ENCODE measurements around the gene SERPINA5.

SERPINA5 gene

GRCh38 chr14:94570002-94570400, 11.2 kb upstream of the SERPINA5 start:
- ChIA-PET CTCF (no interaction called here), POLR2A (no interaction called here)
- no peak for TF ChIP-seq TSHZ1 (tag by site-specific recombination; IDR thresholded peaks at IDR 0.05; ENCODE audit: borderline replicate concordance)
- TF ChIP-seq ZBTB21 (tag by site-specific recombination; IDR thresholded peaks at IDR 0.05), result no peak
- TF ChIP-seq CTCF (tag by site-specific recombination; IDR thresholded peaks at IDR 0.05), result no peak
- TF ChIP-seq ZNF354C (tag by site-specific recombination; IDR thresholded peaks at IDR 0.05; ENCODE audit: borderline replicate concordance, low read depth), result no peak
- TF ChIP-seq ZNF174 (tag by site-specific recombination; IDR thresholded peaks at IDR 0.05), result no peak
- TF ChIP-seq ZSCAN5A (tag by site-specific recombination; IDR thresholded peaks at IDR 0.05), result no peak
- TF ChIP-seq YY1 (tag by site-specific recombination; IDR thresholded peaks at IDR 0.05), result no peak
- TF ChIP-seq TCF7L2 (IDR thresholded peaks at IDR 0.05; ENCODE audit: borderline replicate concordance, low read depth, low read length), result no peak
- TF ChIP-seq ZFP37 (tag by site-specific recombination; IDR thresholded peaks at IDR 0.05), result no peak
- no peak for TF ChIP-seq ZNF350 (tag by site-specific recombination; IDR thresholded peaks at IDR 0.05)
- no peak for TF ChIP-seq ZNF514 (tag by site-specific recombination; IDR thresholded peaks at IDR 0.05)
- TF ChIP-seq ZNF133 (tag by site-specific recombination; IDR thresholded peaks at IDR 0.05), result no peak
- TF ChIP-seq RBAK (tag by site-specific recombination; IDR thresholded peaks at IDR 0.05), result no peak
- TF ChIP-seq ZBTB17 (tag by site-specific recombination; IDR thresholded peaks at IDR 0.05), result no peak
- TF ChIP-seq ZNF621 (tag by site-specific recombination; IDR thresholded peaks at IDR 0.05), result no peak
- no peak for TF ChIP-seq ZNF658 (tag by site-specific recombination; IDR thresholded peaks at IDR 0.05)
- H3K4me3 ChIP-seq (ENCODE audit: low read depth, low read length), result no peak overlapping the region
- H3K27ac ChIP-seq (ENCODE audit: extremely low read depth, low read depth, low read length), result no peak overlapping the region
- no peaks in the 10 kb centered on the region for H3K9me3 ChIP-seq (ENCODE audit: control insufficient read depth, insufficient read depth, low read depth, low read length)
- H3K4me1 ChIP-seq (ENCODE audit: control insufficient read depth, insufficient read depth, low read length), result no peaks in the 10 kb centered on the region
- H3K36me3 ChIP-seq (ENCODE audit: control insufficient read depth in 2 of 2, insufficient read depth in 1 of 2, low read length in 2 of 2), result no peaks in the 10 kb centered on the region

- Histone ChIP-seq H3K27ac (ENCODE audit: extremely low read depth, low read depth, low read length) (no peak overlapping the region), H3K36me3 (ENCODE audit: control insufficient read depth in 2 of 2, insufficient read depth in 1 of 2, low read length in 2 of 2) (no peaks in the 10 kb centered on the region), H3K9me3 (ENCODE audit: control insufficient read depth, insufficient read depth, low read depth, low read length) (no peaks in the 10 kb centered on the region), H3K4me1 (ENCODE audit: control insufficient read depth, insufficient read depth, low read length) (no peaks in the 10 kb centered on the region), H3K4me3 (ENCODE audit: low read depth, low read length) (no peak overlapping the region)
- TF ChIP-seq ZEB2 (tag by site-specific recombination; IDR thresholded peaks at IDR 0.05), result no peak
- TF ChIP-seq SP2 (tag by site-specific recombination; IDR thresholded peaks at IDR 0.05), result no peak
- no peak for TF ChIP-seq ZNF548 (tag by site-specific recombination; IDR thresholded peaks at IDR 0.05)
- TF ChIP-seq GLIS1 (tag by site-specific recombination; IDR thresholded peaks at IDR 0.05), result no peak
- TF ChIP-seq ZBTB10 (tag by site-specific recombination; IDR thresholded peaks at IDR 0.05), result no peak
- TF ChIP-seq ZNF596 (tag by site-specific recombination; IDR thresholded peaks at IDR 0.05), result no peak
- POLR2A ChIA-PET, result interaction anchor here (0.6 kb wide), 1 partner anchor 543 kb away, joined by 3 read pairs; no protein-coding TSS in a partner anchor
- CTCF ChIA-PET, result no interaction called here
Measured at GRCh38 chr14:94570440-94570839, 10.8 kb upstream of the SERPINA5 start.

All from HEK293 (cell line).